Progenitor cell of endocrine pancreas (in vitro differentiated cells): ENCODE data around the gene MRPL4. TPM values are rescaled to one million over a fixed set of nuclear protein-coding genes. Genes with fewer than 3 reads are reported as not detected.

ENCODE experiments used
- DNase-seq: peaks from one replicate; pipeline ENCODE4 v3.0.0; 2021; ENCODE audit warnings: low spot score; ENCODE audit not compliant: unreplicated experiment
- H3K27ac Mint-ChIP-seq: 2 replicates; pipeline ENCODE4 v1.8.0; 2021; ENCODE audit warnings: mild to moderate bottlenecking, moderate library complexity, mixed read lengths
- H3K27me3 Mint-ChIP-seq: 2 replicates; pipeline ENCODE4 v1.8.0; 2021; ENCODE audit warnings: mixed read lengths
- H3K36me3 Mint-ChIP-seq: 2 replicates; pipeline ENCODE4 v1.8.0; 2022; ENCODE audit warnings: mixed read lengths; ENCODE audit not compliant: insufficient read depth
- H3K4me1 Mint-ChIP-seq: 2 replicates; pipeline ENCODE4 v1.8.0; 2021; ENCODE audit warnings: low read depth, mixed read lengths
- H3K4me3 Mint-ChIP-seq: 2 replicates; pipeline ENCODE4 v1.8.0; 2021; ENCODE audit warnings: low read depth, mild to moderate bottlenecking, moderate library complexity, mixed read lengths
- H3K9me3 Mint-ChIP-seq: 2 replicates; pipeline ENCODE4 v1.8.0; 2021; ENCODE audit warnings: low read depth, mixed read lengths
- CTCF ChIP-seq: fragments of 200-600 bp; sonication (generic); IDR thresholded peaks from one replicate; pipeline ENCODE4 v1.5.0; 2021; ENCODE audit warnings: antibody characterized with exemption, mild to moderate bottlenecking; ENCODE audit not compliant: unreplicated experiment
- total RNA-seq: library from RNA; stranded (reverse); gene quantifications from 2 replicates; pipeline ENCODE4 v1.2.1, GENCODE V29; 2021

Gene MRPL4
- total RNA-seq, 1 donor from 2014 or later = 51.7 TPM

- H3K4me3 Mint-ChIP-seq = peak overlapping the region; percentile 41
- DNase-seq = no peak
Measured at GRCh38 chr19:10228920-10229319, 23.1 kb upstream of the MRPL4 start.

GRCh38 chr19:10230173-10230860 is 21.7 kb upstream of the MRPL4 start:
- DNase-seq = peak; percentile 63
- no peaks in the 10 kb centered on the region for H3K36me3 Mint-ChIP-seq
- no peaks in the 10 kb centered on the region for H3K27me3 Mint-ChIP-seq
- H3K9me3 Mint-ChIP-seq = no peaks in the 10 kb centered on the region
- H3K4me1 Mint-ChIP-seq = peaks cover 5% of the 10 kb centered on the region
- H3K4me3 Mint-ChIP-seq = peak overlapping the region; percentile 80
- TF ChIP-seq CTCF = peak; percentile 7
- peak overlapping the region; percentile 95 for H3K27ac Mint-ChIP-seq

More at GRCh38 chr19:10228920-10229319, 23.1 kb upstream of the MRPL4 start:
- TF ChIP-seq CTCF = peak; percentile 49
- peaks cover 5% of the 10 kb centered on the region for H3K4me1 Mint-ChIP-seq
- H3K27ac Mint-ChIP-seq = peak overlapping the region; percentile 20
- H3K27me3 Mint-ChIP-seq = no peaks in the 10 kb centered on the region
- no peaks in the 10 kb centered on the region for H3K9me3 Mint-ChIP-seq
- H3K36me3 Mint-ChIP-seq = peaks cover 5% of the 10 kb centered on the region

GRCh38 chr19:10230861-10231611 is 21.0 kb upstream of the MRPL4 start, which contains the start of gene S1PR2:
TSS of gene S1PR2 (minus strand) at chr19:10231331. CDS start at chr19:10224905, 6,426 bp downstream.
- H3K27ac Mint-ChIP-seq = peak within 1 kb of the TSS; percentile 95
- TF ChIP-seq CTCF = no peak
- H3K27me3 Mint-ChIP-seq = no peaks in the 10 kb centered on the region
- H3K9me3 Mint-ChIP-seq = no peaks in the 10 kb centered on the region
- H3K36me3 Mint-ChIP-seq = no peaks in the 10 kb centered on the region
- DNase-seq = peak; percentile 89
- H3K4me3 Mint-ChIP-seq = peak within 1 kb of the TSS; percentile 80
- peaks cover 5% of the 10 kb centered on the region for H3K4me1 Mint-ChIP-seq

- Mint-ChIP-seq H3K4me1 (peaks cover 5% of the 10 kb centered on the region), H3K27ac (peak overlapping the region; percentile 94), H3K4me3 (peak overlapping the region; percentile 80), H3K27me3 (no peaks in the 10 kb centered on the region), H3K36me3 (no peaks in the 10 kb centered on the region), H3K9me3 (no peaks in the 10 kb centered on the region)
- TF ChIP-seq CTCF = no peak
- DNase-seq = no peak
Measured at GRCh38 chr19:10231612-10232228, 20.3 kb upstream of the MRPL4 start.

- DNase-seq = no peak
- no peak for TF ChIP-seq CTCF
- Mint-ChIP-seq H3K27me3 (no peaks in the 10 kb centered on the region), H3K36me3 (no peaks in the 10 kb centered on the region), H3K9me3 (no peaks in the 10 kb centered on the region), H3K27ac (no peak overlapping the region), H3K4me3 (no peak overlapping the region), H3K4me1 (peaks cover 7% of the 10 kb centered on the region)
Measured at GRCh38 chr19:10233946-10234345, 18.1 kb upstream of the MRPL4 start.
